Ishikawa (cell line): ENCODE results near the gene EVX2.

Source experiments
- CEBPB ChIP-seq: IDR thresholded peaks from 2 replicates; pipeline ENCODE4 v1.6.1; 2012
- CREB1 ChIP-seq: IDR thresholded peaks from 2 replicates; pipeline ENCODE4 v1.6.1; 2012; ENCODE audit warnings: low read depth
- EGR1 ChIP-seq: IDR thresholded peaks from 2 replicates; pipeline ENCODE4 v1.6.1; 2012
- EP300 ChIP-seq: IDR thresholded peaks from 2 replicates; pipeline ENCODE4 v1.6.1; 2012; ENCODE audit warnings: borderline replicate concordance
- FOXM1 ChIP-seq: IDR thresholded peaks from 2 replicates; pipeline ENCODE4 v1.6.1; 2012; ENCODE audit warnings: low read depth, borderline replicate concordance
- MAX ChIP-seq: IDR thresholded peaks from 2 replicates; pipeline ENCODE4 v1.6.1; 2012
- NFIC ChIP-seq: IDR thresholded peaks from 2 replicates; pipeline ENCODE4 v1.6.1; 2012
- RAD21 ChIP-seq: IDR thresholded peaks from 2 replicates; pipeline ENCODE4 v1.6.1; 2012; ENCODE audit warnings: low read depth
- REST ChIP-seq: IDR thresholded peaks from 2 replicates; pipeline ENCODE4 v1.6.1; 2012; ENCODE audit warnings: low read depth, mild to moderate bottlenecking
- TAF1 ChIP-seq: IDR thresholded peaks from 2 replicates; pipeline ENCODE4 v1.6.1; 2012; ENCODE audit warnings: low read depth, mild to moderate bottlenecking
- TCF12 ChIP-seq: IDR thresholded peaks from 2 replicates; pipeline ENCODE4 v1.6.1; 2012; ENCODE audit warnings: low read depth
- TEAD4 ChIP-seq: IDR thresholded peaks from 2 replicates; pipeline ENCODE4 v1.6.1; 2012
- USF1 ChIP-seq: IDR thresholded peaks from 2 replicates; pipeline ENCODE4 v1.6.1; 2012
- YY1 ChIP-seq: IDR thresholded peaks from 2 replicates; pipeline ENCODE4 v1.6.1; 2012; ENCODE audit warnings: low read depth
- ZBTB7A ChIP-seq: IDR thresholded peaks from 2 replicates; pipeline ENCODE4 v1.6.1; 2012; ENCODE audit warnings: low read depth

Gene EVX2

DNA sequence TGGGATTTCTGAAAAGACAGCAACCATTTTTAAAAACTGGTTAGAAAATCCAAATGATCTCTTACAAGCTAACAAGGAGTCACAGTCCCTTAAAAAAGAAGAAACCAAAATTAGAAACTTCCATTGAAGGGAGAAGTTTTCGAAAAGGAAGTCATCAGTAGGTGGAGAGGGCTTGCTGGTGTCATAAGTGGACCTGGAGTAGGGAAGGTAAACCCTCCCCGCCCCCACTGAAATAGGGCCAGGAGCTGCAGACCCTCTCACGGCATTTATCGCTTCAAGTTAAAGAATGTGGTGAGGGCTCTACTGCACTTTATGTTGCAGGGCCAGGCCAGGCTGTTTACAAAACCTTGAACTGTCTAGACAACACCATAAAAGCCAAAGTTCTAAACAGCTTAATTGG, 26.2 kb upstream of the EVX2 start:
- TF ChIP-seq TAF1, result no peak
- no peak for TF ChIP-seq TCF12
- no peak for TF ChIP-seq RAD21
- TF ChIP-seq EGR1, result no peak
- no peak for TF ChIP-seq TEAD4
- TF ChIP-seq YY1, result no peak
- TF ChIP-seq USF1, result no peak
- no peak for TF ChIP-seq CREB1
- no peak for TF ChIP-seq EP300
- no peak for TF ChIP-seq FOXM1
- no peak for TF ChIP-seq REST
- TF ChIP-seq NFIC, result no peak
- no peak for TF ChIP-seq ZBTB7A
- TF ChIP-seq CEBPB, result no peak
- TF ChIP-seq MAX, result no peak

- TF ChIP-seq NFIC, result no peak
- no peak for TF ChIP-seq CEBPB
These were observed 25.6 kb upstream of the EVX2 start for GRCh38 chr2:176109192-176109901.

DNA sequence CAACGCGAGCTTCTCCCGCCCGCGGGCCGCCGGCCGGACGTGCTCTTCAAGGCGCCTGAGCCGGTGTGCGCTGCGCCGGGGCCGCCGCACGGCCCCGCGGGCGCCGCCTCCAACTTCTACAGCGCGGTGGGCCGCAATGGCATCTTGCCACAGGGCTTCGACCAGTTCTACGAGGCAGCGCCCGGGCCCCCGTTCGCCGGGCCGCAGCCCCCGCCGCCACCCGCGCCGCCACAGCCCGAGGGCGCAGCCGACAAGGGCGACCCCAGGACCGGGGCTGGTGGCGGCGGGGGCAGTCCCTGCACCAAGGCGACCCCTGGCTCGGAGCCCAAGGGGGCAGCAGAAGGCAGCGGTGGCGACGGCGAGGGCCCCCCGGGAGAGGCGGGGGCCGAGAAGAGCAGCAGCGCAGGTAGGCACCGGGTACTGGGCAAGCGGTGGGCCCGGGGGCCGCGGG, 24.0 kb upstream of the EVX2 start:
- TF ChIP-seq MAX, result no peak
- no peak for TF ChIP-seq NFIC
- TF ChIP-seq RAD21, result no peak
- TF ChIP-seq USF1, result no peak
- TF ChIP-seq YY1, result no peak
- TF ChIP-seq ZBTB7A, result no peak
- no peak for TF ChIP-seq FOXM1
- no peak for TF ChIP-seq CEBPB

- TF ChIP-seq REST, result no peak
- TF ChIP-seq USF1, result peak; percentile 80
- TF ChIP-seq EGR1, result no peak
- TF ChIP-seq TEAD4, result no peak
- TF ChIP-seq NFIC, result peak; percentile 27
- no peak for TF ChIP-seq TAF1
- TF ChIP-seq CEBPB, result peak; percentile 96
- peak; percentile 20; the same call in 1 of the 2 replicates for TF ChIP-seq YY1
- peak; percentile 81 for TF ChIP-seq MAX
- no peak for TF ChIP-seq RAD21
These were observed 23.1 kb upstream of the EVX2 start, which contains the start of gene HOXD11 for GRCh38 chr2:176106581-176107539. Gene HOXD11 (plus strand): TSS chr2:176107280. CDS start chr2:176107356, 76 bp downstream.
